Measurements from ENCODE around the gene CRLF1.

CRLF1 gene

DNA sequence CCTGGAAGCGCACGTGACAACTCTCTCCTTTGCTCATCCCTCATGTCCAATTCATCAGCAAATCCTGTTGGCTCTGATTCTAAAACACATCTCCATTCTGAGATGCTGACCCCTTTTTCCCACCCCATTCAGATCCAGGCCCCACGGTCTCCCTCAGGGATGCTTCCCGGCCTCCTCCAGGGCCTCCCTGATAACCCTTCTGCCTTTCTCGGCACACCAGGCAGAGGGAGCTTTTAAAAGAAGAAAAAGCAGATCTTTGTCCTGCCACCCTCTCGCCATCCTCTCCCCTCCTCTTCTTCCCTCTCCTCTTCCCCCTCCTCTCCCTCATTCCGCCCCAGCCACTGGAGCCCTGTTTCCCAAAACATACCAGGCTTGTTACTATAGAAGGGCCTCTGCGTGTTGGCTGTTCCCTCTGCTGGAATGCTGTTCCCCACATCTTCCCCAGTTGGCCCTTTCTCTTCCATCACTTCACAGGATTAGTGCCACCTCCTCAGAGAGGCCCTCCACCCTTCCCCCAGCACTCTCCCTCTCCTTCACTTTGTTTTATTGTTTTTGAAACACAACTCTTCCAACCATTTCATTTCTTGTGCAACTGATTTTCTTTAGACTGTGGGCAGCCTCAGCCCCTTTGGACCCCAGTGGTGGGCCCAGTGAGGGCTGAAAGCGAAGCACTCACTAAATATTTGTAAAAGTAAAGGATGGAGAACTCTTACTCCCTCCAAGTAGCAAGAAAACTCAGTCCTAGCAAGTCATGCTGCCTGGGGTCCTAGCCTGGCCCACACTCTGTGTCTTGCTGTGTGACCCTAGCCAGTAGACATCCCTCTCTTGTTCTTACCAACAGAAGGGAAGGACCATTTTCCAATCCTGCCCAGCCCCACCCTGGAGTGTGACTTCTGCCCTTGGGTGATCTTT is 2.5 kb upstream of the CRLF1 start:
- no peak overlapping the region for H3K4me3 ChIP-seq (replicated peaks; ENCODE audit: low read depth, low read length)
- TF ChIP-seq, protein P1, sequence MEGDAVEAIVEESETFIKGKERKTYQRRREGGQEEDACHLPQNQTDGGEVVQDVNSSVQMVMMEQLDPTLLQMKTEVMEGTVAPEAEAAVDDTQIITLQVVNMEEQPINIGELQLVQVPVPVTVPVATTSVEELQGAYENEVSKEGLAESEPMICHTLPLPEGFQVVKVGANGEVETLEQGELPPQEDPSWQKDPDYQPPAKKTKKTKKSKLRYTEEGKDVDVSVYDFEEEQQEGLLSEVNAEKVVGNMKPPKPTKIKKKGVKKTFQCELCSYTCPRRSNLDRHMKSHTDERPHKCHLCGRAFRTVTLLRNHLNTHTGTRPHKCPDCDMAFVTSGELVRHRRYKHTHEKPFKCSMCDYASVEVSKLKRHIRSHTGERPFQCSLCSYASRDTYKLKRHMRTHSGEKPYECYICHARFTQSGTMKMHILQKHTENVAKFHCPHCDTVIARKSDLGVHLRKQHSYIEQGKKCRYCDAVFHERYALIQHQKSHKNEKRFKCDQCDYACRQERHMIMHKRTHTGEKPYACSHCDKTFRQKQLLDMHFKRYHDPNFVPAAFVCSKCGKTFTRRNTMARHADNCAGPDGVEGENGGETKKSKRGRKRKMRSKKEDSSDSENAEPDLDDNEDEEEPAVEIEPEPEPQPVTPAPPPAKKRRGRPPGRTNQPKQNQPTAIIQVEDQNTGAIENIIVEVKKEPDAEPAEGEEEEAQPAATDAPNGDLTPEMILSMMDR (IDR thresholded peaks at IDR 0.05; ENCODE audit: low read depth, low read length, missing control alignments), result no peak

DNA sequence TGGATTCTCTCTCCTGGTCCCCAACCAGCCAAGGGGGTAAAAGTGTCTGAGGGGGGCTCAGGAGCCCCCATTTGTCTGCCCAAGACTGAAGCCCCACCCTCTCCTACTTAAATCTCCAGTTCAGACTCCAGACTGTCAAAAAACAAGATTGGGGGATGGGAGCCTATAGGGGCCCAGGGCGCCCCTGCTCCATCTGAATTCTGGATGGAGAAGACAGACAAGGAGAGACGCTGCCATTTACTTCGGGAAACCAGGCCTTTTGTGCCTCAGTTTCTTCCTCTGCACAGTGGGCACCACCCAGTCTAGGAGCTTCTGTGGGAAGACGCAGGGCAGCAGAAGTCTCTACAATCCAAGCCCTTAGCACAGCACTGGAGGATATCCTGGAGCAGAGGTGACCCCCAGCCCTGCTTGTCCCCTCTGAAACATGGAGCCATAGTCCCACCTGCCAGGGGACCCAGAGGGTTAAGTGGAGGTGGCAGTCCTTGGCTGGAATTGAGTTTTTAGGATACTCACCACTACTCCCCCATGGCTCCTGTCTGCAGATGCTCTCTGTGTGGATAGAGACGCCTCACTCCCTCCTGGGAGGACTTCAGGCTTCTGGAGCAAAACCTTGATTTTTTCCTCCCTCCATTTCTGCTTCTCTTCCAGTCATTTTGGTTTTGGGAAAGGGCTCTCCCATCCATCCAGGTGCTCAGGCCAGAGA is 1.7 kb upstream of the CRLF1 start:
- no peak for DNase-seq (ENCODE audit: extremely low read depth, low read depth)
- no peak overlapping the region for H3K4me3 ChIP-seq (replicated peaks; ENCODE audit: low read depth, low read length)
- TF ChIP-seq, protein P1 (IDR thresholded peaks at IDR 0.05; ENCODE audit: low read depth, low read length, missing control alignments), result no peak

More for the DNA sequence above, 2.5 kb upstream of the CRLF1 start:
- no peak for DNase-seq (ENCODE audit: extremely low read depth, low read depth)

DNA sequence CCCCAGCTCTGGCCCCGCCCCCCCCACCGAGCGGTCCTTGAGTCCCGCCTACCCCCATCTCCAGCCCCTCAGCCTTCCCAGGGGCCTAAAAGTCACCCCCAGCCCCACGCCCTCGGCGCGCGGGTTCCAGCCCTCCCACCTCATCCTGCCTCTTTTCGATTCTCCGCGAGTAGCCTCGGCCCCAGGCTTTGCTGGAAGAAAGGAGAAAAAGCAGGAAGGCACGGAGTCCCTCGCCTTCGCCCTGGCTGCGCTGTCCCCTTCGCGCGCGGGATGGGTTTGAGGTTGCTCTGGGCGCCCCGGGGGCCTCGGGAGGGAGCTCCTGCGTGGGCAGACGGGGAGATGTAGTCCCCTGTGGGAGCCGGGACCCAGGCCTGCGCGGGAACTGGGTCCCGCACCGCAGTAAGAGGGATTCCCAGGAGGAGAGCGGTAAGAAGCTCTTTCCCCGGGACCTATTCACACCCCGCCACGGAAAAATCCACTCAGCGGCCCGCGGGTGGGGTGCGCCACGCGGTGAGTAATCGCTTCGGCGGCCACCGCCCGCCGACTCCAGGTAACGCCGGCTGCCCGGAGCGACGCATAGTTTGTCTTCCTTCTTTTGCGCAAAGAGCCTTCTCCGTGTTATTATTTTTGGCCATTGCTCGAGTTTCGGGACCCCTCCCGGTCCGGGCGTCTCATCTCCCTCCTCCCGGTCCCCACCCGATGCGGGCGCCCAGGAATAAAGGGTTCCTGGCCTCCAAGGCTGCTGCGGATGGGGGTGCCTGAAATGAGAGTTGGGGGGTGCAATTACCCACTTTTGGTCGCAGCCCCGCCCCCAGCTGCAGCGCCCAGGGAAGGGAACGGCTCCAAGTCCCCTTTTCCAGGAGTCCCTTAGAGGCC is 865 bp upstream of the CRLF1 start:
- TF ChIP-seq, protein P1 (IDR thresholded peaks at IDR 0.05; ENCODE audit: low read depth, low read length, missing control alignments), result no peak
- no peak overlapping the region for H3K4me3 ChIP-seq (replicated peaks; ENCODE audit: low read depth, low read length)
- no peak for DNase-seq (ENCODE audit: extremely low read depth, low read depth)

DNA sequence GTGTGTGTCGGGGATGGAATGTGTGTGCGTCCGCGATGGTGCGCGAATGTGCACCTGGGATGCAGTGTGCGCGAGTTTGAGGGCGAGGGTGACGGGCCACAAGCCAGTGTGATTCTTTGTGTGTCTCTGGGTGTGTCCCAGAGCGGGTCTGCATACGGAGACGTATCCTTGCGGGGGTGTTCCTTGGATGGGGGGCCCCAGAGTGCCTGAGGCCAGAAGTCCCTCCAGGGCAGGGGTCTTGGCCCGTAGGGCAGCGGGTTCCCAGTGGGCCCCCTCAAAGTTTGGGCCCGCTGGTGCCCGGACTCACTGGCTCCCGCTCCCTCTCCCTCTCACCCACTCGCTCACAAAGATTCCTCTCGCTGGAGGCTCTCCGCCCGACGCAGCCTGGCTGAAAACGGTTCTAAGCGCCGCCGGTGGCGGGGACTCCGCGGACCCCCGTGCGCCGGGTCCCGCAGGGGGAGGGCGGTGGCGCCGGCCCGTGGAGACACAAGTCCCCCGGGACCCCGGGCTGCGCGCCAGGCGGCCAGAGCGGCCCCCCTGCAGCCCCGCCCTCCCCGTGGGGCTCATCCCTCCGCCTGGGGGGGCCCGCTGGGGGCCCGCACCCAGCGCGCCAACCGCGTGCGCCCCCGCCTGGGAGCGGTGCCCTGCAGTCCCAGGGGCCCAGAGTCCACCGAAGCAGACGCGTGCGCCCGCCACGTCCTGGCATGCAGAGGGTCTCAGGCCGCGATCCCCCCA is 886 bp downstream of the CRLF1 start:
- no peak for DNase-seq (ENCODE audit: extremely low read depth, low read depth)
- H3K4me3 ChIP-seq (replicated peaks; ENCODE audit: low read depth, low read length), result no peak overlapping the region
- TF ChIP-seq, protein P1 (IDR thresholded peaks at IDR 0.05; ENCODE audit: low read depth, low read length, missing control alignments), result no peak

DNA sequence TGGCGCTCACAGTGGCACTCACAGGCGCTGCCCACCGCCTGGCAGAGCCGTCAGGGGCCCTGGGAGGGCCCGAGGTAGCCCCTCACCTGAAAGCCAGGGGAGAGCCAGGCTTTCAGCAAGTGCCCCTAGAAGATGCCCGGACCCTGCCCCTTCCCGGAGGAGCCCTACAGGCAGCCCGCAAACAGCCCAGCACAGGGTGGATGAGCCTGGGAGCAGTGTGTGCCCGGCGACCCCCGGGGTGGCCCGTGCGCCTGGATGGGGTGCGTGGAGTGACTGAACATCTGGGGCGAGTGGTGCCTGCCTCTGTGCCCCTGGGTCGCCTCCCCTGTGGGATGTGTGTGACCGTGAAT is 1.4 kb downstream of the CRLF1 start:
- H3K4me3 ChIP-seq (replicated peaks; ENCODE audit: low read depth, low read length), result no peak overlapping the region
- no peak for DNase-seq (ENCODE audit: extremely low read depth, low read depth)
- TF ChIP-seq, protein P1 (IDR thresholded peaks at IDR 0.05; ENCODE audit: low read depth, low read length, missing control alignments), result no peak

DNA sequence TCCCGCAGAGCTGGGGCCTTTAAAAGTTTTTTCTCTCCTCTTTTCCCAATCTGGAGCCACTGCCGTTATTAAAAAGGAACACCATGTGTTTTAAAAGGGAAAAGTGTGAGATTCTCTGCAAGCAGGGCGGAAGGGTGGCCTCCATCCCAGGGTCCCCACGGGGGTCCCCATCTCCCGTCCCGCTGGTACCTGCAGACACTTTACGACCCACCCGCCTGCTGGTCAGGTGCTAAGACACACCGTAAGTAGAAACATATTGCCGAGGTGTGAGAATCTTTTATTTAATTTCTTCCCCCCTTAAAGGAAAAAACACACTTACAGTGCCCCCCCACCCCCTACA is 1.8 kb downstream of the CRLF1 start:
- no peak overlapping the region for H3K4me3 ChIP-seq (replicated peaks; ENCODE audit: low read depth, low read length)
- TF ChIP-seq, protein P1 (IDR thresholded peaks at IDR 0.05; ENCODE audit: low read depth, low read length, missing control alignments), result no peak
- DNase-seq (ENCODE audit: extremely low read depth, low read depth), result no peak
